ELR (cell line): ENCODE data around the gene FIG4.
"Not testable (repeated sequence)": the region's sequence is repeated elsewhere in the genome, so short reads cannot be mapped to it uniquely, and the experiment has no call there.

Experiments used
- DNase-seq: peaks from one replicate; pipeline ENCODE4 v3.0.0-alpha.2; 2015; ENCODE audit warnings: low read depth

FIG4 gene

GRCh38 chr6:109690737-109691621, at the start of gene FIG4, which contains the start of gene AK9:
Gene FIG4, plus strand, starts transcription at chr6:109691296. Its CDS starts 140 bp downstream, at chr6:109691436.
Gene AK9, minus strand, starts transcription at chr6:109691202. Its CDS starts 15,457 bp downstream, at chr6:109675745.
- peak; percentile 95 for DNase-seq

- DNase-seq = peak; percentile 47
Observed at GRCh38 chr6:109644131-109644530, 47.0 kb upstream of the FIG4 start.

- DNase-seq = no peak
Observed at GRCh38 chr6:109653264-109653663, 37.8 kb upstream of the FIG4 start.

- DNase-seq = no peak
Observed at GRCh38 chr6:109655761-109656262, 35.3 kb upstream of the FIG4 start.

- DNase-seq = peak; percentile 56
Observed at GRCh38 chr6:109660526-109661320, 30.4 kb upstream of the FIG4 start.

- peak; percentile 63 for DNase-seq
Observed at GRCh38 chr6:109662192-109662591, 28.9 kb upstream of the FIG4 start.

GRCh38 chr6:109669811-109670210, 21.3 kb upstream of the FIG4 start:
- no peak for DNase-seq

GRCh38 chr6:109671733-109672132, 19.4 kb upstream of the FIG4 start:
- DNase-seq = peak; percentile 64

- DNase-seq = peak; percentile 59
Observed at GRCh38 chr6:109672175-109672574, 18.9 kb upstream of the FIG4 start.

- no peak for DNase-seq
Observed at GRCh38 chr6:109672839-109673238, 18.3 kb upstream of the FIG4 start.

- no peak for DNase-seq
Observed at GRCh38 chr6:109676724-109677123, 14.4 kb upstream of the FIG4 start.

- no peak for DNase-seq
Observed at GRCh38 chr6:109678240-109678639, 12.9 kb upstream of the FIG4 start.

GRCh38 chr6:109678661-109679505, 12.2 kb upstream of the FIG4 start:
- not testable (repeated sequence) for DNase-seq

- DNase-seq = no peak
Observed at GRCh38 chr6:109686566-109687265, 4.4 kb upstream of the FIG4 start.

- peak; percentile 87 for DNase-seq
Observed at GRCh38 chr6:109687271-109687761, 3.8 kb upstream of the FIG4 start.

GRCh38 chr6:109690373-109690736, 741 bp upstream of the FIG4 start:
- peak; percentile 31 for DNase-seq

GRCh38 chr6:109693111-109693510, 2.0 kb downstream of the FIG4 start:
- no peak for DNase-seq

GRCh38 chr6:109695468-109695867, 4.4 kb downstream of the FIG4 start:
- peak; percentile 30 for DNase-seq

- DNase-seq = no peak
Observed at GRCh38 chr6:109696355-109696754, 5.3 kb downstream of the FIG4 start.

GRCh38 chr6:109701221-109701620, 10.1 kb downstream of the FIG4 start:
- no peak for DNase-seq

GRCh38 chr6:109701774-109702173, 10.7 kb downstream of the FIG4 start:
- DNase-seq = no peak
